ENCODE data around the gene ASF1B. TPM values are rescaled to one million over a fixed set of nuclear protein-coding genes. Genes with fewer than 3 reads are reported as not detected.
A peak's percentile ranks its signal among the peaks of the same experiment; 100 is the strongest.

The ASF1B gene
- total and polyA plus RNA-seq, 4 donors: 2.7 to 11.5 (median 8.6) TPM

GRCh38 chr19:14139944-14140343, 3.6 kb upstream of the ASF1B start:
- 52% methylated on average over 6 of the region's 9 CpGs for WGBS (ENCODE audit: insufficient coverage)

GRCh38 chr19:14138576-14139265, 2.3 kb upstream of the ASF1B start:
- Histone ChIP-seq H3K4me1 (ENCODE audit: control insufficient read depth, insufficient read depth, low read length) (peaks cover 46% of the 10 kb centered on the region), H3K27ac (ENCODE audit: low read depth, low read length) (peak overlapping the region; percentile 65), H3K9me3 (ENCODE audit: control insufficient read depth, insufficient read depth, low read length) (no peaks in the 10 kb centered on the region), H3K36me3 (ENCODE audit: control insufficient read depth, insufficient read depth, low read length) (no peaks in the 10 kb centered on the region), H3K4me3 (ENCODE audit: low read depth, low read length) (peak overlapping the region; percentile 12), H3K27me3 (ENCODE audit: control insufficient read depth, insufficient read depth, low read length) (no peaks in the 10 kb centered on the region)
- peak in 3 of 6 donors; percentile 58 to 83 (median 62) for DNase-seq (ENCODE audit: low read depth in 4 of 6, low spot score in 6 of 6)
- WGBS (ENCODE audit: insufficient coverage): 26% methylated on average over 2 of the region's 9 CpGs

More at GRCh38 chr19:14139944-14140343, 3.6 kb upstream of the ASF1B start:
- DNase-seq (ENCODE audit: low read depth in 4 of 6, low spot score in 6 of 6): no peak
- Histone ChIP-seq H3K27me3 (ENCODE audit: control insufficient read depth, insufficient read depth, low read length) (no peaks in the 10 kb centered on the region), H3K36me3 (ENCODE audit: control insufficient read depth, insufficient read depth, low read length) (no peaks in the 10 kb centered on the region), H3K4me1 (ENCODE audit: control insufficient read depth, insufficient read depth, low read length) (peaks cover 46% of the 10 kb centered on the region), H3K4me3 (ENCODE audit: low read depth, low read length) (no peak overlapping the region), H3K9me3 (ENCODE audit: control insufficient read depth, insufficient read depth, low read length) (no peaks in the 10 kb centered on the region), H3K27ac (ENCODE audit: low read depth, low read length) (peak overlapping the region; percentile 33)

GRCh38 chr19:14135985-14136508, 342 bp downstream of the ASF1B start:
- Histone ChIP-seq H3K4me1 (ENCODE audit: control insufficient read depth, insufficient read depth, low read length) (peaks cover 46% of the 10 kb centered on the region), H3K36me3 (ENCODE audit: control insufficient read depth, insufficient read depth, low read length) (no peaks in the 10 kb centered on the region), H3K9me3 (ENCODE audit: control insufficient read depth, insufficient read depth, low read length) (no peaks in the 10 kb centered on the region), H3K27me3 (ENCODE audit: control insufficient read depth, insufficient read depth, low read length) (no peaks in the 10 kb centered on the region), H3K27ac (ENCODE audit: low read depth, low read length) (no peak overlapping the region), H3K4me3 (ENCODE audit: low read depth, low read length) (peak overlapping the region; percentile 57)
- no peak for DNase-seq (ENCODE audit: low read depth in 4 of 6, low spot score in 6 of 6)
- WGBS (ENCODE audit: insufficient coverage): under 1% methylated on average over 35 of the region's 38 CpGs

GRCh38 chr19:14135355-14135754, 1.0 kb downstream of the ASF1B start:
- H3K4me1 ChIP-seq (ENCODE audit: control insufficient read depth, insufficient read depth, low read length): peaks cover 41% of the 10 kb centered on the region
- no peaks in the 10 kb centered on the region for H3K9me3 ChIP-seq (ENCODE audit: control insufficient read depth, insufficient read depth, low read length)
- WGBS (ENCODE audit: insufficient coverage): 34% methylated on average over 6 of the region's 6 CpGs
- no peak for DNase-seq (ENCODE audit: low read depth in 4 of 6, low spot score in 6 of 6)
- H3K27me3 ChIP-seq (ENCODE audit: control insufficient read depth, insufficient read depth, low read length): no peaks in the 10 kb centered on the region
- no peak overlapping the region for H3K27ac ChIP-seq (ENCODE audit: low read depth, low read length)
- no peaks in the 10 kb centered on the region for H3K36me3 ChIP-seq (ENCODE audit: control insufficient read depth, insufficient read depth, low read length)
- H3K4me3 ChIP-seq (ENCODE audit: low read depth, low read length): peak overlapping the region; percentile 57

- H3K36me3 ChIP-seq (ENCODE audit: control insufficient read depth, insufficient read depth, low read length): no peaks in the 10 kb centered on the region
- H3K9me3 ChIP-seq (ENCODE audit: control insufficient read depth, insufficient read depth, low read length): no peaks in the 10 kb centered on the region
- no peak overlapping the region for H3K27ac ChIP-seq (ENCODE audit: low read depth, low read length)
- DNase-seq (ENCODE audit: low read depth in 4 of 6, low spot score in 6 of 6): no peak
- 40% methylated on average over 1 of the region's 4 CpGs for WGBS (ENCODE audit: insufficient coverage)
- H3K4me1 ChIP-seq (ENCODE audit: control insufficient read depth, insufficient read depth, low read length): no peaks in the 10 kb centered on the region
- no peak overlapping the region for H3K4me3 ChIP-seq (ENCODE audit: low read depth, low read length)
- no peaks in the 10 kb centered on the region for H3K27me3 ChIP-seq (ENCODE audit: control insufficient read depth, insufficient read depth, low read length)
Observed at GRCh38 chr19:14127929-14128509, 8.4 kb downstream of the ASF1B start.

- 90% methylated on average over 7 of the region's 8 CpGs for WGBS (ENCODE audit: insufficient coverage)
- Histone ChIP-seq H3K4me1 (ENCODE audit: control insufficient read depth, insufficient read depth, low read length) (no peaks in the 10 kb centered on the region), H3K4me3 (ENCODE audit: low read depth, low read length) (no peak overlapping the region), H3K9me3 (ENCODE audit: control insufficient read depth, insufficient read depth, low read length) (no peaks in the 10 kb centered on the region), H3K27ac (ENCODE audit: low read depth, low read length) (no peak overlapping the region), H3K27me3 (ENCODE audit: control insufficient read depth, insufficient read depth, low read length) (no peaks in the 10 kb centered on the region), H3K36me3 (ENCODE audit: control insufficient read depth, insufficient read depth, low read length) (no peaks in the 10 kb centered on the region)
- DNase-seq (ENCODE audit: low read depth in 4 of 6, low spot score in 6 of 6): no peak
Observed at GRCh38 chr19:14127176-14127575, 9.2 kb downstream of the ASF1B start.

GRCh38 chr19:14122924-14123323, 13.5 kb downstream of the ASF1B start:
- no peak overlapping the region for H3K27ac ChIP-seq (ENCODE audit: low read depth, low read length)
- no peaks in the 10 kb centered on the region for H3K27me3 ChIP-seq (ENCODE audit: control insufficient read depth, insufficient read depth, low read length)
- DNase-seq (ENCODE audit: low read depth in 4 of 6, low spot score in 6 of 6): no peak
- 90% methylated on average over 4 of the region's 6 CpGs for WGBS (ENCODE audit: insufficient coverage)
- H3K4me1 ChIP-seq (ENCODE audit: control insufficient read depth, insufficient read depth, low read length): peaks cover 21% of the 10 kb centered on the region
- peaks cover 3% of the 10 kb centered on the region for H3K36me3 ChIP-seq (ENCODE audit: control insufficient read depth, insufficient read depth, low read length)
- H3K4me3 ChIP-seq (ENCODE audit: low read depth, low read length): no peak overlapping the region
- no peaks in the 10 kb centered on the region for H3K9me3 ChIP-seq (ENCODE audit: control insufficient read depth, insufficient read depth, low read length)

- peaks cover 3% of the 10 kb centered on the region for H3K36me3 ChIP-seq (ENCODE audit: control insufficient read depth, insufficient read depth, low read length)
- H3K9me3 ChIP-seq (ENCODE audit: control insufficient read depth, insufficient read depth, low read length): no peaks in the 10 kb centered on the region
- H3K4me3 ChIP-seq (ENCODE audit: low read depth, low read length): no peak overlapping the region
- H3K27ac ChIP-seq (ENCODE audit: low read depth, low read length): no peak overlapping the region
- DNase-seq (ENCODE audit: low read depth in 4 of 6, low spot score in 6 of 6): no peak
- H3K4me1 ChIP-seq (ENCODE audit: control insufficient read depth, insufficient read depth, low read length): peaks cover 39% of the 10 kb centered on the region
- WGBS (ENCODE audit: insufficient coverage): 99% methylated on average over 6 of the region's 7 CpGs
- no peaks in the 10 kb centered on the region for H3K27me3 ChIP-seq (ENCODE audit: control insufficient read depth, insufficient read depth, low read length)
Observed at GRCh38 chr19:14120497-14120780, 15.9 kb downstream of the ASF1B start.

GRCh38 chr19:14119644-14120496, 16.5 kb downstream of the ASF1B start:
- peaks cover 3% of the 10 kb centered on the region for H3K36me3 ChIP-seq (ENCODE audit: control insufficient read depth, insufficient read depth, low read length)
- no peak overlapping the region for H3K4me3 ChIP-seq (ENCODE audit: low read depth, low read length)
- 87% methylated on average over 6 of the region's 7 CpGs for WGBS (ENCODE audit: insufficient coverage)
- peaks cover 41% of the 10 kb centered on the region for H3K4me1 ChIP-seq (ENCODE audit: control insufficient read depth, insufficient read depth, low read length)
- H3K27ac ChIP-seq (ENCODE audit: low read depth, low read length): no peak overlapping the region
- DNase-seq (ENCODE audit: low read depth in 4 of 6, low spot score in 6 of 6): no peak
- H3K9me3 ChIP-seq (ENCODE audit: control insufficient read depth, insufficient read depth, low read length): no peaks in the 10 kb centered on the region
- no peaks in the 10 kb centered on the region for H3K27me3 ChIP-seq (ENCODE audit: control insufficient read depth, insufficient read depth, low read length)

Data from spinal cord (tissue), 10 donors.